Measurements from ENCODE around the gene RAB36. TPM values are rescaled to one million over a fixed set of nuclear protein-coding genes. Genes with fewer than 3 reads are reported as not detected.

The RAB36 gene
- total RNA-seq, 1 experiment from 2014 or later = 1.8 TPM

GRCh38 chr22:23106344-23106743, 38.9 kb upstream of the RAB36 start:
- ATAC-seq (no peak), DNase-seq (ENCODE audit: low spot score) (no peak)
- ChIA-PET CTCF (interaction anchor here (0.7 to 2.0 kb wide), 2 partner anchors 147 to 360 kb away, joined by 3 to 8 read pairs; no protein-coding TSS in a partner anchor), POLR2A (no interaction called here)
- Mint-ChIP-seq H3K27me3 (ENCODE audit: low read depth) (no peaks in the 10 kb centered on the region), H3K4me3 (no peak overlapping the region), H3K36me3 (no peaks in the 10 kb centered on the region), H3K4me1 (no peaks in the 10 kb centered on the region), H3K27ac (no peak overlapping the region), H3K9me3 (no peaks in the 10 kb centered on the region)
- no peak for TF ChIP-seq ESRRA (CRISPR knock-in tag; IDR thresholded peaks at IDR 0.05; ENCODE audit: borderline replicate concordance)

GRCh38 chr22:23106906-23107367, 38.3 kb upstream of the RAB36 start:
- no peak for TF ChIP-seq OVOL2 (CRISPR knock-in tag; IDR thresholded peaks at IDR 0.05; ENCODE audit: borderline replicate concordance)
- TF ChIP-seq ATF1 (CRISPR knock-in tag; IDR thresholded peaks at IDR 0.05) = no peak
- TF ChIP-seq TEAD4 (CRISPR knock-in tag; IDR thresholded peaks at IDR 0.05) = no peak
- no peak overlapping the region for H3K4me3 Mint-ChIP-seq
- H3K27me3 Mint-ChIP-seq (ENCODE audit: low read depth) = no peaks in the 10 kb centered on the region
- no peaks in the 10 kb centered on the region for H3K9me3 Mint-ChIP-seq
- ATAC-seq = no peak
- DNase-seq (ENCODE audit: low spot score) = no peak
- ChIA-PET POLR2A (no interaction called here), CTCF (interaction anchor here (2.0 kb wide), 1 partner anchor 147 kb away, joined by 8 read pairs; no protein-coding TSS in a partner anchor)
- no peak overlapping the region for H3K27ac Mint-ChIP-seq
- no peaks in the 10 kb centered on the region for H3K4me1 Mint-ChIP-seq
- no peaks in the 10 kb centered on the region for H3K36me3 Mint-ChIP-seq

GRCh38 chr22:23107487-23108248, 37.6 kb upstream of the RAB36 start:
- DNase-seq (ENCODE audit: low spot score) = no peak
- TF ChIP-seq ATF6 (CRISPR knock-in tag; IDR thresholded peaks at IDR 0.05) (no peak), ZNF317 (CRISPR knock-in tag; IDR thresholded peaks at IDR 0.05; ENCODE audit: borderline replicate concordance, low read depth) (no peak), CREB1 (CRISPR knock-in tag; IDR thresholded peaks at IDR 0.05) (no peak), ZSCAN18 (CRISPR knock-in tag; IDR thresholded peaks at IDR 0.05) (no peak), CREM (CRISPR knock-in tag; IDR thresholded peaks at IDR 0.05) (no peak), EMX1 (CRISPR knock-in tag; IDR thresholded peaks at IDR 0.05) (no peak), RORB (CRISPR knock-in tag; IDR thresholded peaks at IDR 0.05) (no peak), CBFB (CRISPR knock-in tag; IDR thresholded peaks at IDR 0.05; ENCODE audit: low read depth) (no peak), ZNF416 (CRISPR knock-in tag; IDR thresholded peaks at IDR 0.05) (no peak), ZBTB43 (CRISPR knock-in tag; IDR thresholded peaks at IDR 0.05) (no peak)
- Mint-ChIP-seq H3K36me3 (no peaks in the 10 kb centered on the region), H3K27me3 (ENCODE audit: low read depth) (no peaks in the 10 kb centered on the region), H3K4me1 (no peaks in the 10 kb centered on the region), H3K27ac (no peak overlapping the region), H3K9me3 (no peaks in the 10 kb centered on the region), H3K4me3 (no peak overlapping the region)
- ATAC-seq = no peak
- POLR2A ChIA-PET = no interaction called here
- CTCF ChIA-PET = interaction anchor here (0.5 to 2.9 kb wide), 2 partner anchors 27 to 148 kb away, joined by 3 to 9 read pairs; no protein-coding TSS in a partner anchor
